Cardiac muscle cell (in vitro differentiated cells and primary cell): ENCODE data around the gene SLC25A42. TPM values are rescaled to one million over a fixed set of nuclear protein-coding genes. Genes with fewer than 3 reads are reported as not detected.

Experiments used
- DNase-seq, 2 donors: peaks; one replicate each; pipeline versions ENCODE4 v3.0.0 to v3.0.0-alpha.2; 2010 to 2017; ENCODE audit warnings: low read depth in 1 of 2, low spot score in 1 of 2
- H3K27ac ChIP-seq: fragments of 200-600 bp; sonication (generic); 2 replicates; pipeline ENCODE4 v1.5.1; 2016
- H3K27me3 ChIP-seq: fragments of 200-600 bp; sonication (generic); 2 replicates; pipeline ENCODE4 v1.6.0; 2016; ENCODE audit warnings: control low read depth
- H3K36me3 ChIP-seq: fragments of 200-600 bp; sonication (generic); 2 replicates; pipeline ENCODE4 v1.5.1; 2016; ENCODE audit warnings: control low read depth
- H3K4me1 ChIP-seq: fragments of 200-600 bp; sonication (generic); 2 replicates; pipeline ENCODE4 v1.8.1; 2017; ENCODE audit warnings: low read depth, mild to moderate bottlenecking, mixed run types
- H3K4me3 ChIP-seq: fragments of 200-600 bp; sonication (generic); 2 replicates; pipeline ENCODE4 v1.5.1; 2016; ENCODE audit warnings: mild to moderate bottlenecking
- H3K9me3 ChIP-seq: fragments of 200-600 bp; sonication (generic); 2 replicates; pipeline ENCODE4 v1.5.1; 2017; ENCODE audit warnings: low read depth, mild to moderate bottlenecking, control low read depth
- CTCF ChIP-seq: IDR thresholded peaks from 2 replicates; pipeline ENCODE4 v1.5.1; 2012; ENCODE audit warnings: low read depth, mild to moderate bottlenecking, low read length
- polyA plus RNA-seq: library from polyadenylated mRNA; unstranded; fragments of >200 nt; fragmentation: Nextera tagmentation; extraction: Ambion mirVana; gene quantifications from 2 replicates; pipeline ENCODE4 v1.2.1, GENCODE V29; 2016
- total RNA-seq: library from RNA; depleted of rRNA; stranded (reverse); fragments of >200 nt; gene quantifications from 2 replicates; pipeline ENCODE4 v1.2.3, GENCODE V29; 2016

The SLC25A42 gene
- total and polyA plus RNA-seq, 2 experiments from 2014 or later = 30.4 to 31.3 TPM

DNA sequence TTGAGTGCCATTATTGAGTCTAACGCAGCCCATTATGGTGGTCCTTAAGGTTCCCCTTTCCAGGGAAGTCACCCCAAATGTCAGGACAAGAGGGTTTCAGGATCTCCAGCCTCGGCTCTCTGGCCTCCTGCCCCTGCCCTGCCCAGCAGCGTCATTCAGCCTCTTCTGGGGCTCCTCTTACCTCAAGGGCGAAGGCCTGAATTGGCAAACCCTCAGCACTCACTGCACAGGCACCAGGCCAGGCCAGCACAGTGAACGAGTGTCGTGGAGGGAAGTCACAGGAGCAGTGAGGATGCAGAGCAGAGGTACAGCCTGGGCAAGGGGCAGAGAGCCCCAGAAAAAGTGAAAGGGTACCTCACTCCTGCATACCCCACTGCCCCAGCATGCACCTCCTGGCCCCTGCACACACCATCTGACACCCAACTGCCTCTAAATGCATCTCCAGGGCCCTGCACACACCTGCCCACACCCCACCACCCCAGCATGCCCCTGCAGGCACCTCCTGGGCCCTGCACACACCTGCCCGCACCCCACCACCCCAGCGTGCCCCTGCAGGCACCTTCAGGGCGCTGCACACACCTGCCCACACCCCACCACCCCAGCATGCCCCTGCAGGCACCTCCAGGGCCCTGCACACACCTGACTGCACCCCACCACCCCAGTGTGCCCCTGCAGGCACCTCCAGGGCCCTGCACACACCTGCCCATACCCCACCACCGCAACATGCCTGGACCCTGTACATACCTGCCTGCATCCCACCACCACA lies 19.8 kb downstream of the SLC25A42 start:
- no peak for DNase-seq
- no peak for TF ChIP-seq CTCF
- Histone ChIP-seq H3K4me3 (no peak overlapping the region), H3K4me1 (no peaks in the 10 kb centered on the region), H3K27me3 (no peaks in the 10 kb centered on the region), H3K9me3 (no peaks in the 10 kb centered on the region), H3K36me3 (no peaks in the 10 kb centered on the region), H3K27ac (no peak overlapping the region)

DNA sequence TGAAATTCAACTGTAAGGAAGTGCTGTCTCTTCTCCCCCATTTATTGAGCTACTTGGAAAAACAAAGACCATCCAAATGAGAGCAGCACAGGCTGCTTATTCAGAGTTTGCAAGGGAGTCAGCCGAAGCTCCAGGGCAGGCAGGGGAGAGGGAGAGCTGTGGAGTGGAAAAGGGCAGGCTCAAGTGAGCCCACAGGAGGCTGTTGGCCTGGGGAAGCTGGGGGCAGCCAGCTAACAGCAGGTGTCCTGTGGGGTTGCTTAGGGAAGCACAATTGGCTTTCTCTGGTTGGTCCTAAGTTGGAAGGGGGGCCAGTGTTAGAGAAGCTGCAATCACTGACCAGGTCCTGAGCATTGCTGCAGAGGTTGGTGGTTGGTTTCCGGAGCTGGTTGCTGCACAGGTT lies 23.9 kb downstream of the SLC25A42 start:
- no peak overlapping the region for H3K27ac ChIP-seq
- TF ChIP-seq CTCF = no peak
- H3K4me1 ChIP-seq = no peaks in the 10 kb centered on the region
- no peak overlapping the region for H3K4me3 ChIP-seq
- H3K36me3 ChIP-seq = no peaks in the 10 kb centered on the region
- DNase-seq = no peak
- no peaks in the 10 kb centered on the region for H3K27me3 ChIP-seq
- no peaks in the 10 kb centered on the region for H3K9me3 ChIP-seq

DNA sequence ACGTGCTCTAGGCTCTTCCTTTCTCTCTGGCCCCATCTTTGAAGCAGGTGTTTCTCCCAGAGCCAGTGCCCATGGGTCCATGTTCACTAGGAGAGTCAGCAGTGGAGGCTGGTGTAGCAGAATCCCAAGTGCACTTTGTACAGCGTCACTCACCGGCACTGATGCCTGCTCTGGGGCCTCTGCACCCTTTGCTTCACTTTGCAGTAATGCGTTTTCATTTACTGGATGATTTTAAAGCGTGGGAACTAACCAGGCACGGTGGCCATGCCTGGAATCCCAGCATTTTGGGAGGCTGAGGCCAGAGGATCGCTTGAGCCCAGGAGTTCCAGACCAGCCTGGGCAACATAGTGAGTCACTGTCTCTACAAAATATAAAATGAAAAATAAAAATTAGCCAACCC lies 30.7 kb downstream of the SLC25A42 start:
- no peak for TF ChIP-seq CTCF
- H3K4me3 ChIP-seq = no peak overlapping the region
- H3K36me3 ChIP-seq = no peaks in the 10 kb centered on the region
- H3K27ac ChIP-seq = no peak overlapping the region
- DNase-seq = no peak
- H3K27me3 ChIP-seq = no peaks in the 10 kb centered on the region
- H3K4me1 ChIP-seq = no peaks in the 10 kb centered on the region
- H3K9me3 ChIP-seq = no peaks in the 10 kb centered on the region

DNA sequence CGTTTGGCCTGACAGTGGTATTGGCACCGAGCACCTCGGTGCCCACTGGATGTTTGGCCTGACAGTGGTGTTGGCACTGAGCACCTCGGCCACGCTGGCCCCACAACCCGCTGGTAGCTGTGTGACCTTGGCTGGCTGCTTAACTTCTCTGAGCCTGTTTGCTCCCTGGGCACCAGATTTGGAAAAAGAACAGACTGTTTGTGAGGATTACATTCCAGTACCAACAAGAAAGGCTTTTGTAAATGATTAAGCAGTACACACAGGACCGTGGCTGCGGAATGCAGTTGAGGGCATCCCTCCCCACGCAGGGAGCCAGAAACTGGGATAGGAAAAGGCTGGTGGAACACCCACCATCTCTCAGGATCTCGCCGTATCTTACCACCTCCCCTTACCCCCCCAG lies 31.9 kb downstream of the SLC25A42 start:
- no peaks in the 10 kb centered on the region for H3K27me3 ChIP-seq
- no peak overlapping the region for H3K27ac ChIP-seq
- no peak overlapping the region for H3K4me3 ChIP-seq
- TF ChIP-seq CTCF = no peak
- H3K9me3 ChIP-seq = no peaks in the 10 kb centered on the region
- no peaks in the 10 kb centered on the region for H3K36me3 ChIP-seq
- no peak for DNase-seq
- H3K4me1 ChIP-seq = no peaks in the 10 kb centered on the region

- no peak overlapping the region for H3K4me3 ChIP-seq
- H3K36me3 ChIP-seq = no peaks in the 10 kb centered on the region
- DNase-seq = no peak
- H3K27me3 ChIP-seq = no peaks in the 10 kb centered on the region
- no peaks in the 10 kb centered on the region for H3K9me3 ChIP-seq
- H3K27ac ChIP-seq = no peak overlapping the region
- no peak for TF ChIP-seq CTCF
- no peaks in the 10 kb centered on the region for H3K4me1 ChIP-seq
Observed at GRCh38 chr19:19096641-19097627, 33.1 kb downstream of the SLC25A42 start.
